NB4 (cell line): Measurements from ENCODE around the gene SHH.

ENCODE experiments used
- CTCF ChIP-seq: IDR thresholded peaks from one replicate; pipeline ENCODE4 v1.5.1; 2012; ENCODE audit warnings: low read depth, low read length
- MAX ChIP-seq: IDR thresholded peaks from 2 replicates; pipeline ENCODE4 v1.6.1; 2011; ENCODE audit warnings: low read depth, low read length
- MYC ChIP-seq: IDR thresholded peaks from 2 replicates; pipeline ENCODE4 v1.6.1; 2011; ENCODE audit warnings: low read depth, low read length
- POLR2A ChIP-seq: IDR thresholded peaks from 2 replicates; pipeline ENCODE4 v1.6.1; 2011; ENCODE audit warnings: mild to moderate bottlenecking; ENCODE audit not compliant: insufficient read length; ENCODE audit errors: extremely low read depth

- no peak for TF ChIP-seq POLR2A
- no peak for TF ChIP-seq CTCF
- no peak for TF ChIP-seq MYC
- no peak for TF ChIP-seq MAX
Observed at GRCh38 chr7:155851892-155852291, 39.6 kb upstream of the SHH start.
